H9 (cell line): ENCODE measurements around the gene ITGAE. TPM values are rescaled to one million over a fixed set of nuclear protein-coding genes. Genes with fewer than 3 reads are reported as not detected.

ENCODE experiments used
- DNase-seq: peaks from one replicate; pipeline ENCODE4 v3.0.0-alpha.2; 2017
- H2AFZ ChIP-seq: one replicate; pipeline ENCODE4 v1.6.1; 2013; ENCODE audit warnings: mild to moderate bottlenecking, low read length, control low read depth, moderate library complexity
- H2AK5ac ChIP-seq: 2 replicates; pipeline ENCODE4 v1.6.1; 2013; ENCODE audit warnings: low read length, control low read depth, mixed read lengths; ENCODE audit not compliant: insufficient read length
- H2BK120ac ChIP-seq: one replicate; pipeline ENCODE4 v1.6.1; 2013; ENCODE audit warnings: low read depth, mild to moderate bottlenecking, low read length, control low read depth, inconsistent platforms; ENCODE audit not compliant: poor library complexity, severe bottlenecking
- H2BK12ac ChIP-seq: 2 replicates; pipeline ENCODE4 v1.6.1; 2013; ENCODE audit warnings: low read length, control low read depth, mixed read lengths, low read depth; ENCODE audit not compliant: insufficient read length
- H2BK15ac ChIP-seq: 2 replicates; pipeline ENCODE4 v1.6.1; 2013; ENCODE audit warnings: low read depth, low read length, control low read depth
- H2BK20ac ChIP-seq: one replicate; pipeline ENCODE4 v1.6.1; 2013; ENCODE audit warnings: low read depth, mild to moderate bottlenecking, low read length, control low read depth, inconsistent platforms; ENCODE audit not compliant: poor library complexity, severe bottlenecking
- H2BK5ac ChIP-seq: 2 replicates; pipeline ENCODE4 v1.6.1; 2013; ENCODE audit warnings: low read length, control low read depth, mixed read lengths; ENCODE audit not compliant: insufficient read length
- H3K14ac ChIP-seq: 2 replicates; pipeline ENCODE4 v1.6.1; 2013; ENCODE audit warnings: low read length, control low read depth; ENCODE audit not compliant: insufficient read depth
- H3K18ac ChIP-seq: 2 replicates; pipeline ENCODE4 v1.6.1; 2013; ENCODE audit warnings: low read depth, mild to moderate bottlenecking, mixed read lengths, low read length, control low read depth; ENCODE audit not compliant: insufficient read length
- H3K23ac ChIP-seq: 2 replicates; pipeline ENCODE4 v1.6.1; 2013; ENCODE audit warnings: low read length, control low read depth, mixed read lengths, low read depth; ENCODE audit not compliant: insufficient read length
- H3K23me2 ChIP-seq: 2 replicates; pipeline ENCODE4 v1.6.1; 2013; ENCODE audit warnings: low read depth, mild to moderate bottlenecking, mixed read lengths, low read length, control low read depth; ENCODE audit not compliant: insufficient read length, poor library complexity, severe bottlenecking
- H3K27ac ChIP-seq: 2 replicates; pipeline ENCODE4 v1.5.1; 2013; ENCODE audit warnings: low read length, control low read depth, mixed read lengths, low read depth; ENCODE audit not compliant: insufficient read length
- H3K27me3 ChIP-seq: 2 replicates; pipeline ENCODE4 v1.6.1; 2013; ENCODE audit warnings: low read length, control low read depth, inconsistent platforms; ENCODE audit not compliant: insufficient read depth
- H3K4ac ChIP-seq: 2 replicates; pipeline ENCODE4 v1.6.1; 2013; ENCODE audit warnings: low read depth, mild to moderate bottlenecking, control low read depth, inconsistent platforms, low read length, moderate library complexity
- H3K4me1 ChIP-seq: 2 replicates; pipeline ENCODE4 v1.6.1; 2013; ENCODE audit warnings: low read length, control low read depth, inconsistent platforms; ENCODE audit not compliant: insufficient read depth
- H3K4me2 ChIP-seq: 2 replicates; pipeline ENCODE4 v1.6.1; 2013; ENCODE audit warnings: low read length, control low read depth, mixed read lengths; ENCODE audit not compliant: insufficient read length, insufficient read depth
- H3K56ac ChIP-seq: 2 replicates; pipeline ENCODE4 v1.6.1; 2013; ENCODE audit warnings: low read depth, mild to moderate bottlenecking, mixed read lengths, low read length, control low read depth; ENCODE audit not compliant: insufficient read length
- H3K79me1 ChIP-seq: 2 replicates; pipeline ENCODE4 v1.6.1; 2013; ENCODE audit warnings: low read depth, mild to moderate bottlenecking, moderate library complexity, low read length, control low read depth, inconsistent platforms; ENCODE audit not compliant: insufficient read depth, poor library complexity, severe bottlenecking
- H3K79me2 ChIP-seq: 2 replicates; pipeline ENCODE4 v1.6.1; 2013; ENCODE audit warnings: low read length, control low read depth, inconsistent platforms; ENCODE audit not compliant: insufficient read depth
- H3K9ac ChIP-seq: 2 replicates; pipeline ENCODE4 v1.6.1; 2013; ENCODE audit warnings: low read length, control low read depth, mixed read lengths; ENCODE audit not compliant: insufficient read length; ENCODE audit errors: extremely low read depth
- H3K9me3 ChIP-seq: one replicate; pipeline ENCODE4 v1.6.1; 2013; ENCODE audit warnings: low read depth, low read length, inconsistent platforms; ENCODE audit not compliant: control insufficient read depth
- H3T11ph ChIP-seq: one replicate; pipeline ENCODE4 v1.6.1; 2013; ENCODE audit warnings: mild to moderate bottlenecking, low read length, control low read depth, inconsistent platforms
- H4K20me1 ChIP-seq: one replicate; pipeline ENCODE4 v1.6.1; 2013; ENCODE audit not compliant: control insufficient read depth, insufficient read length, insufficient read depth
- H4K5ac ChIP-seq: 2 replicates; pipeline ENCODE4 v1.6.1; 2013; ENCODE audit warnings: low read depth, mild to moderate bottlenecking, mixed read lengths, low read length, control low read depth; ENCODE audit not compliant: insufficient read length
- H4K8ac ChIP-seq: replicated peaks from 2 replicates; pipeline ENCODE4 v1.6.1; 2013; ENCODE audit warnings: low read length, control low read depth, mixed read lengths, low read depth; ENCODE audit not compliant: insufficient read length
- H4K91ac ChIP-seq: 2 replicates; pipeline ENCODE4 v1.6.1; 2013; ENCODE audit warnings: low read depth, mild to moderate bottlenecking, moderate library complexity, mixed read lengths, low read length, control low read depth; ENCODE audit not compliant: insufficient read length
- H3K27ac Mint-ChIP-seq, 3 experiments: 2 replicates in 2 of 3; 3 replicates in 1 of 3; pipeline ENCODE4 v1.8.0; 2020 to 2021; ENCODE audit warnings: mixed read lengths in 3 of 3, mild to moderate bottlenecking in 1 of 3, moderate library complexity in 1 of 3
- H3K27me3 Mint-ChIP-seq: 2 replicates; pipeline ENCODE4 v1.8.0; 2021; ENCODE audit warnings: low read depth, mild to moderate bottlenecking, moderate library complexity, mixed read lengths
- H3K36me3 Mint-ChIP-seq, 3 experiments: 2 replicates in 2 of 3; 3 replicates in 1 of 3; pipeline ENCODE4 v1.8.0; 2020 to 2021; ENCODE audit warnings: low read depth in 3 of 3, mixed read lengths in 3 of 3; ENCODE audit not compliant: insufficient read depth in 1 of 3
- H3K4me1 Mint-ChIP-seq, 2 experiments: 2 replicates each; pipeline ENCODE4 v1.8.0; 2020; ENCODE audit warnings: mixed read lengths in 2 of 2
- H3K4me3 Mint-ChIP-seq, 2 experiments: 2 replicates in 1 of 2; 3 replicates in 1 of 2; pipeline ENCODE4 v1.8.0; 2020 to 2021; ENCODE audit warnings: mild to moderate bottlenecking in 2 of 2, mixed read lengths in 2 of 2, moderate library complexity in 1 of 2
- H3K9me3 Mint-ChIP-seq, 2 experiments: 2 replicates in 1 of 2; 3 replicates in 1 of 2; pipeline ENCODE4 v1.8.0; 2020; ENCODE audit warnings: mild to moderate bottlenecking in 2 of 2, mixed read lengths in 2 of 2, moderate library complexity in 1 of 2
- WGBS: extraction: QIAGEN DNeasy Blood & Tissue Kit; methylation state at CpG from one replicate; pipeline ENCODE4 v1.1.7; 2013; ENCODE audit warnings: missing lambda C conversion rate, low lambda C conversion rate, mixed read lengths; ENCODE audit not compliant: insufficient read length; ENCODE audit errors: extremely low coverage; 5-methylcytosine and 5-hydroxymethylcytosine counted together
- total RNA-seq: library from RNA; stranded (reverse); gene quantifications from 2 replicates; pipeline ENCODE4 v1.2.1, GENCODE V29; 2021
- TF ChIP-seq, protein P1 (sequence below): fragments of 200-600 bp; sonication (generic); conservative IDR thresholded peaks from 3 replicates; pipeline ENCODE4 v1.8.0; 2021; ENCODE audit warnings: antibody characterized with exemption, mild to moderate bottlenecking

Gene ITGAE
- total RNA-seq, 1 experiment from 2014 or later, result 23.5 TPM

DNA sequence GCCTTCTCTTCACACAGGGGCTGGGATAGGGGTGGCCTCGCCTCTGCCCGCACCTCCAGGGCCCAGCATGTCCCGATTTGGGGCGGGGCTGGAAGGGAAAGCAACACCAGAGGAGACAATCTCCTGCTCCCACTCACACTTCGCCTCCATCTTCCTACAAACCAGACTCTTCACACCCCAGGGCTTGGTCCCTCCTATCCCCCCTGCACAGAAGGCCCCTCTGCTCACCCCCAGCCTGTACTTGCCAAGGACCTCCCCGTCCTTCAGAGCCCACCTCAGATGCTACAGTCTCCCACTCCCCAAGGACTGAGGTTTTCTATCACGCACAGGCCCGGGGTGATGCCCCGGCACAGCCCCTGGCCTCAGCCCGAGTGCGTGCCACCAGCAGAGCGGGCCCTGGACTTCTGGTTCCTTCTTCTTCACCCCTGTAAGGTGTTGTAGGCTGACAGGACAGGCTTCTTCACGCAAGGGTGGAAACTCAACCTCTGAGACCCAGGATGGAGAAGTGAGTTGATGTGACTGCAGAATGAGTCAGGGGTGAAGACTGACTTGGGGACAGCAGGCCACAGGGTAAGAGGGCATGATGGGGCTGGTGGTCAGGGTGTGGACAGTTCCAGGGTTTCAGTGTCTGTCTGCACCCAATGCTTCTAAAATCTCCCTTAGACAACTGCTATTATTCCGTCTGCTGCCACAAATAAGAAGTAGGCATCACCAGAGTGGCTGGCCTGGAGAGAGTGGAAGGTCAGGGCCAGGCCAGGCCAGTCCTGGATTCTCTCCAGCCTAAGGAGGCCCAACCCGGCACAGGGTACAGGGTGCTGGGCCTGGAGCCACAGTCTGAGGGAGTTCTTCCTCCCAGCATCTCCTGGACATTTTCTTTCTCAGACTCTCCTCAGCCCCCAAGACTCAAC is 2.5 kb downstream of the ITGAE start:
- Histone ChIP-seq H4K91ac (no peak overlapping the region), H3T11ph (no peak overlapping the region), H2BK20ac (no peak overlapping the region), H2AK5ac (no peak overlapping the region), H3K4me1 (no peaks in the 10 kb centered on the region), H3K27me3 (no peaks in the 10 kb centered on the region), H3K56ac (no peak overlapping the region), H3K23me2 (no peaks in the 10 kb centered on the region), H3K4me2 (no peak overlapping the region), H3K27ac (no peak overlapping the region), H3K4ac (no peak overlapping the region), H3K14ac (0 out of 2 replicates have a peak overlapping the region, but pooled peaks have one; percentile 16), H2AFZ (no peak overlapping the region), H2BK12ac (no peak overlapping the region), H3K18ac (no peak overlapping the region), H4K8ac (no peak overlapping the region), H4K5ac (no peak overlapping the region), H3K79me1 (no peaks in the 10 kb centered on the region), H3K79me2 (no peaks in the 10 kb centered on the region), H2BK15ac (no peak overlapping the region), H3K9ac (no peak overlapping the region), H3K23ac (no peak overlapping the region), H4K20me1 (no peaks in the 10 kb centered on the region), H2BK5ac (no peak overlapping the region), H3K9me3 (no peaks in the 10 kb centered on the region), H2BK120ac (no peak overlapping the region)
- TF ChIP-seq, protein P1, sequence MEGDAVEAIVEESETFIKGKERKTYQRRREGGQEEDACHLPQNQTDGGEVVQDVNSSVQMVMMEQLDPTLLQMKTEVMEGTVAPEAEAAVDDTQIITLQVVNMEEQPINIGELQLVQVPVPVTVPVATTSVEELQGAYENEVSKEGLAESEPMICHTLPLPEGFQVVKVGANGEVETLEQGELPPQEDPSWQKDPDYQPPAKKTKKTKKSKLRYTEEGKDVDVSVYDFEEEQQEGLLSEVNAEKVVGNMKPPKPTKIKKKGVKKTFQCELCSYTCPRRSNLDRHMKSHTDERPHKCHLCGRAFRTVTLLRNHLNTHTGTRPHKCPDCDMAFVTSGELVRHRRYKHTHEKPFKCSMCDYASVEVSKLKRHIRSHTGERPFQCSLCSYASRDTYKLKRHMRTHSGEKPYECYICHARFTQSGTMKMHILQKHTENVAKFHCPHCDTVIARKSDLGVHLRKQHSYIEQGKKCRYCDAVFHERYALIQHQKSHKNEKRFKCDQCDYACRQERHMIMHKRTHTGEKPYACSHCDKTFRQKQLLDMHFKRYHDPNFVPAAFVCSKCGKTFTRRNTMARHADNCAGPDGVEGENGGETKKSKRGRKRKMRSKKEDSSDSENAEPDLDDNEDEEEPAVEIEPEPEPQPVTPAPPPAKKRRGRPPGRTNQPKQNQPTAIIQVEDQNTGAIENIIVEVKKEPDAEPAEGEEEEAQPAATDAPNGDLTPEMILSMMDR, result no peak
- Mint-ChIP-seq H3K27ac (peak overlapping the region; percentile 49 to 73 (median 49); a peak in 5 of 7 replicates), H3K9me3 (no peaks in the 10 kb centered on the region; a peak in 1 of 5 replicates), H3K4me1 (peaks cover 0 to 21% of the 10 kb centered on the region in 2 experiments; a peak in 3 of 4 replicates), H3K27me3 (no peaks in the 10 kb centered on the region; the same call in 1 of the 2 replicates), H3K4me3 (no peak overlapping the region), H3K36me3 (peaks cover 1 to 14% (median 12%) of the 10 kb centered on the region in 3 experiments; a peak in 5 of 7 replicates)
- WGBS, result no CpG with 5 or more reads among the region's 15 CpGs
- no peak for DNase-seq
